ENCODE results near the gene USF3.

Gene USF3

DNA sequence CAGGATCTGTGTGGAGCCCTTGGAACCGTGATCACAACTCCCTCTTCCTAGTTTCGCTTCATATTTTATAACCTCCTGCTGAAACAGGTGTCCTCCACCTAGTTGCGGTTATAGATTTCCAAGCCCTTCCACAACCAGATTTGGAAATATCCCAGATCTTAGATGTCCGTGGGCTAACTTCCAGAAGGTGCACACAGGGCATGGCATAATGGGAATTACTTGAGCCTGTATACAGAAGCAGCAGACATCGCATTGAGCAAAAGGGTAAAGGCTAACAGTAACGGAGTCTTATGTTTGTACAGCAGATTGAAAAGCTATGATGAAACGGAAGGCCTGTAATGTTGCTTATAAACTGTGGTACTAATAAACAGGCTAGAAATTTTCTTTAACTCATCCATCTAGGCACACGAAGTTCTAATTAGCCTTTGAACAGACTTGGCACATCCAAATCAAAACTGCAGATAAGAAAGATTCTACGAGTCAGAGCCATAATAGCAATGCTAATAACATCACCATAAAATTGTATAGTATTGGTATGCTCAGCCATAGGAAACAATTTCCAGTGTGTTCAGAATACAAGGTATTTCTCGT, 1.2 kb upstream of the USF3 start:
- H3K27ac ChIP-seq: peak overlapping the region; percentile 91
- TF ChIP-seq, protein P1, sequence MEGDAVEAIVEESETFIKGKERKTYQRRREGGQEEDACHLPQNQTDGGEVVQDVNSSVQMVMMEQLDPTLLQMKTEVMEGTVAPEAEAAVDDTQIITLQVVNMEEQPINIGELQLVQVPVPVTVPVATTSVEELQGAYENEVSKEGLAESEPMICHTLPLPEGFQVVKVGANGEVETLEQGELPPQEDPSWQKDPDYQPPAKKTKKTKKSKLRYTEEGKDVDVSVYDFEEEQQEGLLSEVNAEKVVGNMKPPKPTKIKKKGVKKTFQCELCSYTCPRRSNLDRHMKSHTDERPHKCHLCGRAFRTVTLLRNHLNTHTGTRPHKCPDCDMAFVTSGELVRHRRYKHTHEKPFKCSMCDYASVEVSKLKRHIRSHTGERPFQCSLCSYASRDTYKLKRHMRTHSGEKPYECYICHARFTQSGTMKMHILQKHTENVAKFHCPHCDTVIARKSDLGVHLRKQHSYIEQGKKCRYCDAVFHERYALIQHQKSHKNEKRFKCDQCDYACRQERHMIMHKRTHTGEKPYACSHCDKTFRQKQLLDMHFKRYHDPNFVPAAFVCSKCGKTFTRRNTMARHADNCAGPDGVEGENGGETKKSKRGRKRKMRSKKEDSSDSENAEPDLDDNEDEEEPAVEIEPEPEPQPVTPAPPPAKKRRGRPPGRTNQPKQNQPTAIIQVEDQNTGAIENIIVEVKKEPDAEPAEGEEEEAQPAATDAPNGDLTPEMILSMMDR (conservative IDR thresholded peaks at IDR 0.05): no peak
- TF ChIP-seq ZFX (IDR thresholded peaks at IDR 0.05): no peak

GRCh38 chr3:113696658-113697499, 437 bp upstream of the USF3 start:
- H3K27ac ChIP-seq: peak overlapping the region; percentile 91
- TF ChIP-seq, protein P1 (conservative IDR thresholded peaks at IDR 0.05): no peak
- no peak for TF ChIP-seq ZFX (IDR thresholded peaks at IDR 0.05)

DNA sequence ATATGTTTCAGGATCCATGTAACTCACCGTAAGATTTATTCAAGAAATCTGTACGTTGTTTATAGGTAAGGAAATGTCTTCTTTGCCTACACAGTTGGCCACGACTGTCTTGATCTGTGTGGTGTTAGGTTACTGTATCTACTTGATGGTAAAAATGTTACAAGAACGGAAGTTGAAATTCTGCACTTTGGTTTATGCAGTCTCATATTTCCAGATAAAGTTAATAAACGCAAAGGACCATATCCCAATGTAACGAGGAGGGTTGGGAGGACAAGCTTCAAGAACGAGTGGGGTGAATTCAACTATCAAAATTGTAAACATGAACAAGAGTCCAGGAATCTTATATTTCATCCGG, 1.0 kb downstream of the USF3 start:
- H3K27ac ChIP-seq: peak overlapping the region; percentile 91
- no peak for TF ChIP-seq ZFX (IDR thresholded peaks at IDR 0.05)
- TF ChIP-seq, protein P1 (conservative IDR thresholded peaks at IDR 0.05): no peak

GRCh38 chr3:113690482-113690881, 6.0 kb downstream of the USF3 start:
- no peak for TF ChIP-seq ZFX (IDR thresholded peaks at IDR 0.05)
- TF ChIP-seq, protein P1 (conservative IDR thresholded peaks at IDR 0.05): no peak

DNA sequence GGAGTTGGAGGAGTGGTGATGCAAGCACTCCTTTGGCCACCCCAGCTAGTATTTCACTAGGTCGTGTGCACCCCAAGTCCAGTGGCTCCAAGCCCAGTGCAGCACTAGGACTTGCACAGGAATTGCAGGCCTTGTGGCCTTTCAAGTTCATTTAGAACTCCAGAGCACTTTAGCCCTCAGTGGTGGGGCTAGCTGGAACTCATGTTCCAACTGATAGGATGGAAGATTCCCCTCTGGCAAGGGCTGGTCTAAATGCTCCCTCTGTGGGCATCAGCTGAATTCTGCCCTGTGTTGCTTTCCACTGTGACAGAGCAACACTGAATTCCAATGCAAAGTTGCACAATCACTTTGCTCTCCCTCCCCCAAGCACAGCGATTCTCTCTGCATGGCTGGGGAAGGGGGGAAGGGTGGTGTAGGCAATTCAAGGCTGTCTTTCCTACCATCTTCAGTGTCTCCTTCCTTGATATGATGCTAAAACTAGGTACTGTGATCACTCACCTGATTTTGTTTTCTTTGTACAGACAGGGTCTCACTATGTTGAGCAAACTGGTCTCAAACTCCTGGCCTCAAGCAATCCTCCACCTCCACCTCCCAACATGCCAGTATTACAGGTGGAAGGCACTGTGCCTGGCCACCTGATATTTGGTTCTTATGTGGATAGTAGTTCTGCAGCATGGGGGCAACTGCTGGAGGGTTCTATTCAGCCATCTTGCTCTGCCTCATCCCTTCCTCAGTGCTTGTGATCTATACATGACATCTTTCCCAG, 10.3 kb downstream of the USF3 start:
- TF ChIP-seq, protein P1 (conservative IDR thresholded peaks at IDR 0.05): no peak
- no peak overlapping the region for H3K27ac ChIP-seq

More at GRCh38 chr3:113690482-113690881, 6.0 kb downstream of the USF3 start:
- no peak overlapping the region for H3K27ac ChIP-seq

- no peak overlapping the region for H3K27ac ChIP-seq
- TF ChIP-seq ZFX (IDR thresholded peaks at IDR 0.05): no peak
- TF ChIP-seq, protein P1 (conservative IDR thresholded peaks at IDR 0.05): no peak
These were observed 11.3 kb downstream of the USF3 start for GRCh38 chr3:113685124-113685523.

Measured in C4-2B (cell line).